Nephron progenitor cell (in vitro differentiated cells): ENCODE measurements around the gene HSD17B2.

Experiments used
- DNase-seq: peaks from one replicate; pipeline ENCODE4 v3.0.0; 2021
- H3K27ac Mint-ChIP-seq: 2 replicates; pipeline ENCODE4 v1.8.0; 2021; ENCODE audit warnings: mild to moderate bottlenecking, moderate library complexity, mixed read lengths
- H3K27me3 Mint-ChIP-seq: 2 replicates; pipeline ENCODE4 v1.8.0; 2021; ENCODE audit warnings: mild to moderate bottlenecking, low read depth, mixed read lengths; ENCODE audit not compliant: poor library complexity
- H3K36me3 Mint-ChIP-seq: 2 replicates; pipeline ENCODE4 v1.8.0; 2021; ENCODE audit warnings: low read depth, mixed read lengths
- H3K4me1 Mint-ChIP-seq: 2 replicates; pipeline ENCODE4 v1.8.0; 2021; ENCODE audit warnings: mixed read lengths
- H3K4me3 Mint-ChIP-seq: 2 replicates; pipeline ENCODE4 v1.8.0; 2021; ENCODE audit warnings: mild to moderate bottlenecking, moderate library complexity, mixed read lengths
- H3K9me3 Mint-ChIP-seq: 2 replicates; pipeline ENCODE4 v1.8.0; 2021; ENCODE audit warnings: mild to moderate bottlenecking, moderate library complexity, mixed read lengths
- TF ChIP-seq, protein P1 (sequence below): fragments of 200-600 bp; sonication (generic); IDR thresholded peaks from 2 replicates; pipeline ENCODE4 v1.5.0; 2021; ENCODE audit warnings: antibody characterized with exemption

Gene HSD17B2

DNA sequence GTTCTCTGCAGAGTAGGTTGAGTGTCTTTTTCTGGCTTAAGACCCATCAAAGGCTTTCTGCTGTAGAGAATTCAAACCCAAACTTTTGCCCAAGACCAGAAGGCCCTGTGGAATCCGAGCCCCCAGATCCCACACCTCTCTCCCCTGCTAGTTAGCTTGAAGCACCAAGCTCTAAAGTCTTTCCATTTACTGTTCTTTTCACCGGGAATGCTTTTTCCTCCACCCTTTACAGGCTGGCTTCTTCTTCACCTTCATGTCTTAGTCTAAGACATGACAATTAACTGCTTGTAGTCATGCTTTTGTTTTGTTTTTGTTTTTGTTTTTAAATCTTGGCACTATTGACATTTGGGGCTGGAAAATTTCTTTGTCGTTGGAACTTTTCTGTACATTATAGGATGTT is 15.5 kb downstream of the HSD17B2 start:
- Mint-ChIP-seq H3K27ac (no peak overlapping the region), H3K36me3 (no peaks in the 10 kb centered on the region), H3K4me1 (peaks cover 7% of the 10 kb centered on the region), H3K27me3 (peaks cover 45% of the 10 kb centered on the region), H3K9me3 (no peaks in the 10 kb centered on the region), H3K4me3 (no peak overlapping the region)
- TF ChIP-seq, protein P1, sequence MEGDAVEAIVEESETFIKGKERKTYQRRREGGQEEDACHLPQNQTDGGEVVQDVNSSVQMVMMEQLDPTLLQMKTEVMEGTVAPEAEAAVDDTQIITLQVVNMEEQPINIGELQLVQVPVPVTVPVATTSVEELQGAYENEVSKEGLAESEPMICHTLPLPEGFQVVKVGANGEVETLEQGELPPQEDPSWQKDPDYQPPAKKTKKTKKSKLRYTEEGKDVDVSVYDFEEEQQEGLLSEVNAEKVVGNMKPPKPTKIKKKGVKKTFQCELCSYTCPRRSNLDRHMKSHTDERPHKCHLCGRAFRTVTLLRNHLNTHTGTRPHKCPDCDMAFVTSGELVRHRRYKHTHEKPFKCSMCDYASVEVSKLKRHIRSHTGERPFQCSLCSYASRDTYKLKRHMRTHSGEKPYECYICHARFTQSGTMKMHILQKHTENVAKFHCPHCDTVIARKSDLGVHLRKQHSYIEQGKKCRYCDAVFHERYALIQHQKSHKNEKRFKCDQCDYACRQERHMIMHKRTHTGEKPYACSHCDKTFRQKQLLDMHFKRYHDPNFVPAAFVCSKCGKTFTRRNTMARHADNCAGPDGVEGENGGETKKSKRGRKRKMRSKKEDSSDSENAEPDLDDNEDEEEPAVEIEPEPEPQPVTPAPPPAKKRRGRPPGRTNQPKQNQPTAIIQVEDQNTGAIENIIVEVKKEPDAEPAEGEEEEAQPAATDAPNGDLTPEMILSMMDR, result no peak
- no peak for DNase-seq

DNA sequence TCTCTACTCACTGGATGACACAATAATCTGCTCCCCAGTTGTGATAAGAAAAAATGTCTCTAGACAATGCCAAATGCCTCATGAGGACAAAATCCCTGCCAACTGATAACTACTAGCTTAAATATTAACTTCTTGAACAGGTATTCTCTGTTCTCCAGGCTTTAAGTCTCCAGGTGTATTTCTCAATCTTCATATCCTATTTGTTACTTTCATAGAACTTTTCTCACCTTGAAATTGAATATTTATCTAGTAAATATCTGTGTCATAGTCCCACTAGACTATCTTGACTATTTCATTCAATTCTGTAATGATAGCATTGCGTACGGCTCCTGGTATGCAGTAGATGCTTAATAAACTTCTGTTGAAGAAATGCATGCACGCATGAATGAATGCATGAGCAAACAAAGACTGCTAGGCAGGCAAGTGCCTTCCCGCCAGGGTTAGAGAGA is 15.9 kb downstream of the HSD17B2 start:
- DNase-seq, result no peak
- H3K27me3 Mint-ChIP-seq, result peaks cover 45% of the 10 kb centered on the region
- H3K27ac Mint-ChIP-seq, result no peak overlapping the region
- TF ChIP-seq, protein P1, result no peak
- H3K36me3 Mint-ChIP-seq, result no peaks in the 10 kb centered on the region
- peaks cover 3% of the 10 kb centered on the region for H3K4me1 Mint-ChIP-seq
- H3K4me3 Mint-ChIP-seq, result no peak overlapping the region
- no peaks in the 10 kb centered on the region for H3K9me3 Mint-ChIP-seq

DNA sequence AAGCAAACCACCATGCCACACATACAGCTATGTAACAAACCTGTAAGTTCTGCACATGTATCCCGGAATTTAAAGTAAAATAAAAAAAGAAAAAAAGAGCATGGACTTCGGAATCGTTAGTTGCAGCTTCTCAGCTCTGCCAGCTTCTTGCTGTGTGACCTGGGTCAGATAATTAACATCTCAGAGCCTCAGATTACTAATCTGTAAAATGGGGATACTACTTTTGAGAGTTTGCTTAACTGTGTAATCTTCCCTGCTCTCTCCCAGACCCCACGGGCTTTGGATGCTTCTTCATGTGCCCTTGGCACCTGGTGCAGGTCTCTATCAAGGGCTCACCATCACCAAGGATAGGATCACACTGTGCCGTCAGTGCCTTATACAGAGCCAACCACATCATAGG is 16.6 kb downstream of the HSD17B2 start:
- Mint-ChIP-seq H3K9me3 (no peaks in the 10 kb centered on the region), H3K4me3 (no peak overlapping the region), H3K27ac (no peak overlapping the region), H3K27me3 (peaks cover 42% of the 10 kb centered on the region), H3K36me3 (no peaks in the 10 kb centered on the region), H3K4me1 (no peaks in the 10 kb centered on the region)
- DNase-seq, result no peak
- TF ChIP-seq, protein P1, result no peak

DNA sequence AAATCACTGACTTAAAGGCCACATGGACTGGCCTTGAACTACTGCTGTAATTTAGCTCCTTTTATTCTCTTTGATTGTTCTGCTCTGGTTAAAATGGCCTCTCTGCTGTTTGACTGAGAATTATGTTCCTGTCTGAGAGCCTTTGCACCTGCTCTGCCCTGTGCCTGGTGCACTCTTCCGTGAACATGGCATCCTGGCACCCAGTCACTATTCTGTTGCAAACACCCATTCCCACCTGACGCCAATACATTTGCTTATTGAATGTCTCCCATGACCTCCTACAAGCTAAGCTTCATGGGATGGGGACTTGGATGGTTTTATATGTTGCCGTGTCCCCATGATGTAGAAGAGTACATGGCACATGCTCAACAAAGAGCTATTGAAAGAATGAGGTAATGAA is 20.1 kb downstream of the HSD17B2 start:
- H3K9me3 Mint-ChIP-seq, result no peaks in the 10 kb centered on the region
- no peak overlapping the region for H3K27ac Mint-ChIP-seq

DNA sequence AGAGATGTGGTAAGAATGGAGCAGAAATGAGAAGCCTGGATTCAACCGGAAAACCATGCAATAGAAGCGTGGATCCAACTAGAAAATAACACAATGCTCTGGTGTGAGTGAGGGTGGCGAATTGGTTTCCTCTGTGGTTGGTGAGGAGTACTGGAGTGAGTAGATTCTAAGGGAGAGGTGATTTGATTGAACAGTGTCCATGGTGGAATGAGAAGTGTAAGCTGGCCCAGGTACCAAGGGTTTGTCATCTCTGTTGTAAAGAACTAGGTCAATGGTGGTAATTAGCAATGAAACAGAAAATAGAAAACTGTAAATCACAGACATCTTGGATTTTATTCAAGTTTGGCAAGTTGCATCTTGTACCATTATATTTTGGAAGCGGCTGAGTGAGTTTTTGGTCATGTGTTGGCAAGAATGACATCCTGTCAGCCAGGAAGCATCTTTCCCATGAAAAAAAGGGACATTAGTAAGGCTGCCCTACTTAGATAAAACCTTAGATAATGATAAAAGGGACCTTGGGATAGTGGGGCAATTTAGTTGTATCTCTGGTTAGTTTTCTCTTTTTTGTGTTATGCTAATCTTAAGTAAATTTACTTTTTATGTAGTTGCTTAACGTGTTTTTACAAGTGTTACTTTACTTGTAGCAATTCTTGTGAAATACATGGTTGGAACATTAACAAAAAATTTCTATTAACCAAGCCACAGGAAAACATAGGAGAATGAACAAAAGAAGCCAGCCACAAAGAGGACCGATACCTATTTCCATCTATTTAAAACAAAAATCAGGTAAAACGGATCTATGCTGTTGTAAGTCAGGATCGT is 20.9 kb downstream of the HSD17B2 start:
- Mint-ChIP-seq H3K4me1 (peaks cover 24% of the 10 kb centered on the region), H3K4me3 (no peak overlapping the region), H3K27ac (peak overlapping the region; percentile 6), H3K9me3 (no peaks in the 10 kb centered on the region), H3K36me3 (no peaks in the 10 kb centered on the region), H3K27me3 (peaks cover 23% of the 10 kb centered on the region)
- no peak for DNase-seq
- TF ChIP-seq, protein P1, result no peak

More for the DNA sequence above, 20.1 kb downstream of the HSD17B2 start:
- no peaks in the 10 kb centered on the region for H3K36me3 Mint-ChIP-seq
- H3K4me1 Mint-ChIP-seq, result peaks cover 17% of the 10 kb centered on the region
- H3K27me3 Mint-ChIP-seq, result peaks cover 24% of the 10 kb centered on the region
- TF ChIP-seq, protein P1, result no peak
- no peak overlapping the region for H3K4me3 Mint-ChIP-seq
- DNase-seq, result no peak

DNA sequence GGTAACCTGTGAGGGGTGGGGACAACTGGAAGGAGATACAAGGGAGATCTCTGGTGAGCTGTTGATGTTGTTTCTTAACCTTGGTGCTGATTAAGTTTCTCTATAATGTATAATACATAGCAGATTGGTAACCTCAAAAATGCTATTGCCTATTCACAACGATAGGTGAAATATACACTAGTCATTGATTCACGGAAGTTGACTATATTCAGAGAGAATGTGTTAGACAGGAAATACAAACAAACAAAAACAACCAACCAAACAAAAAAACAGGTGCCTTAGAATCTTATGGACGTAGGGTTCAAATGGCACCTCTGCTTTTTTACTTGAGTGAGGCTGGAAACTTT is 21.5 kb downstream of the HSD17B2 start:
- H3K9me3 Mint-ChIP-seq, result no peaks in the 10 kb centered on the region
- H3K4me1 Mint-ChIP-seq, result peaks cover 24% of the 10 kb centered on the region
- no peak overlapping the region for H3K4me3 Mint-ChIP-seq
- H3K27me3 Mint-ChIP-seq, result peaks cover 19% of the 10 kb centered on the region
- no peaks in the 10 kb centered on the region for H3K36me3 Mint-ChIP-seq
- TF ChIP-seq, protein P1, result no peak
- H3K27ac Mint-ChIP-seq, result no peak overlapping the region
- DNase-seq, result no peak
